ENCODE data around the gene GPR155. TPM values are rescaled to one million over a fixed set of nuclear protein-coding genes. Genes with fewer than 3 reads are reported as not detected.

GPR155 gene
- 1 to 10 TPM in 11 of 12 donors, not detected in 1; 2.9 to 7.4 (median 5.0) TPM for polyA plus RNA-seq (ENCODE audit: insufficient read length in 12 of 12)
- long read RNA-seq, donor 1, full-length matches to known transcripts = 1 of 1 reads
- long read RNA-seq, donor 1, partial matches to known transcripts = 0 of 1 reads
- long read RNA-seq, donor 1, other reads (novel, unspliced or antisense) = 0 of 1 reads
- long read RNA-seq, donor 2, full-length matches to known transcripts = 1 of 1 reads
- long read RNA-seq, donor 2, partial matches to known transcripts = 0 of 1 reads
- long read RNA-seq, donor 2, other reads (novel, unspliced or antisense) = 0 of 1 reads
- long read RNA-seq, donor 3 = 0 reads
- long read RNA-seq, donor 4 = 0 reads
- long read RNA-seq, donor 5 = 0 reads
- long read RNA-seq, donor 6 = 0 reads
- long read RNA-seq, donor 7 = 0 reads
- long read RNA-seq, donor 8, full-length matches to known transcripts = 1 of 1 reads
- long read RNA-seq, donor 8, partial matches to known transcripts = 0 of 1 reads
- long read RNA-seq, donor 8, other reads (novel, unspliced or antisense) = 0 of 1 reads
- long read RNA-seq, donor 9 = 0 reads
- long read RNA-seq, donor 10 = 0 reads
- long read RNA-seq, donor 11 = 0 reads

- peak; percentile 66 for DNase-seq
Observed at GRCh38 chr2:174486563-174487107, at the start of gene GPR155. Gene GPR155, minus strand, starts transcription at chr2:174487029. Its CDS starts 5,073 bp downstream, at chr2:174481956.

- DNase-seq = no peak
Observed at GRCh38 chr2:174535757-174536703, 49.2 kb upstream of the GPR155 start.

GRCh38 chr2:174535083-174535482, 48.3 kb upstream of the GPR155 start:
- DNase-seq = no peak

- DNase-seq = no peak
Observed at GRCh38 chr2:174529916-174530315, 43.1 kb upstream of the GPR155 start.

GRCh38 chr2:174527959-174528358, 41.1 kb upstream of the GPR155 start:
- no peak for DNase-seq

GRCh38 chr2:174527101-174527721, 40.4 kb upstream of the GPR155 start:
- no peak for DNase-seq

GRCh38 chr2:174524527-174524926, 37.7 kb upstream of the GPR155 start:
- DNase-seq = no peak

GRCh38 chr2:174522553-174522952, 35.7 kb upstream of the GPR155 start:
- DNase-seq = no peak

- DNase-seq = no peak
Observed at GRCh38 chr2:174518395-174518794, 31.6 kb upstream of the GPR155 start.

- no peak for DNase-seq
Observed at GRCh38 chr2:174516501-174517378, 29.9 kb upstream of the GPR155 start.

GRCh38 chr2:174512345-174512744, 25.5 kb upstream of the GPR155 start:
- DNase-seq = no peak

- no peak for DNase-seq
Observed at GRCh38 chr2:174511580-174512260, 24.9 kb upstream of the GPR155 start.

GRCh38 chr2:174510583-174511189, 23.9 kb upstream of the GPR155 start:
- DNase-seq = no peak

- DNase-seq = no peak
Observed at GRCh38 chr2:174503161-174503809, 16.5 kb upstream of the GPR155 start.

GRCh38 chr2:174499371-174499770, 12.5 kb upstream of the GPR155 start:
- no peak for DNase-seq

- no peak for DNase-seq
Observed at GRCh38 chr2:174495365-174496012, 8.7 kb upstream of the GPR155 start.

- DNase-seq = no peak
Observed at GRCh38 chr2:174493549-174494331, 6.9 kb upstream of the GPR155 start.

Data from muscle of arm (tissue), 14 donors.